ENCODE results near the gene FCER1G. TPM values are rescaled to one million over a fixed set of nuclear protein-coding genes. Genes with fewer than 3 reads are reported as not detected.

Gene FCER1G
- total and polyA plus RNA-seq, 2 experiments from 2014 or later = 4.3 to 4.8 TPM

GRCh38 chr1:161192476-161193465 is 22.3 kb upstream of the FCER1G start:
- no peaks in the 10 kb centered on the region for H4K20me1 ChIP-seq (ENCODE audit: insufficient read depth, poor library complexity, severe bottlenecking)
- TF ChIP-seq EZH2 (IDR thresholded peaks at IDR 0.05; ENCODE audit: borderline replicate concordance) (no peak), CTCF (IDR thresholded peaks at IDR 0.05; ENCODE audit: poor library complexity) (peak; percentile 82), EZH2phosphoT487 (IDR thresholded peaks at IDR 0.05; ENCODE audit: low read depth, severe bottlenecking, unreplicated experiment) (no peak)
- H3K27me3 ChIP-seq = no peaks in the 10 kb centered on the region
- no peak overlapping the region for H3K27ac ChIP-seq
- no peak overlapping the region for H3K4me2 ChIP-seq
- no peaks in the 10 kb centered on the region for H3K9me3 ChIP-seq (ENCODE audit: low read depth)
- no peak overlapping the region for H3K4me3 ChIP-seq
- H3K79me2 ChIP-seq = no peaks in the 10 kb centered on the region
- H3K36me3 ChIP-seq (replicated peaks; ENCODE audit: insufficient read depth, low read depth) = no peaks in the 10 kb centered on the region
- 58% methylated on average over 15 of the region's 15 CpGs for WGBS (ENCODE audit: low lambda C conversion rate, missing lambda C conversion rate)
- no peak overlapping the region for H2AFZ ChIP-seq
- peak; percentile 85 for DNase-seq (ENCODE audit: low spot score)
- no peaks in the 10 kb centered on the region for H3K9me2 ChIP-seq (replicated peaks; ENCODE audit: insufficient read depth)
- peaks cover 7% of the 10 kb centered on the region for H3K4me1 ChIP-seq (ENCODE audit: insufficient read depth)

GRCh38 chr1:161193561-161194235 is 21.4 kb upstream of the FCER1G start:
- TF ChIP-seq CTCF (IDR thresholded peaks at IDR 0.05; ENCODE audit: poor library complexity) (no peak), EZH2phosphoT487 (IDR thresholded peaks at IDR 0.05; ENCODE audit: low read depth, severe bottlenecking, unreplicated experiment) (no peak), EZH2 (IDR thresholded peaks at IDR 0.05; ENCODE audit: borderline replicate concordance) (no peak)
- Histone ChIP-seq H3K4me3 (no peak overlapping the region), H3K27me3 (no peaks in the 10 kb centered on the region), H3K9me3 (ENCODE audit: low read depth) (no peaks in the 10 kb centered on the region), H3K79me2 (no peaks in the 10 kb centered on the region), H3K9me2 (replicated peaks; ENCODE audit: insufficient read depth) (no peaks in the 10 kb centered on the region), H4K20me1 (ENCODE audit: insufficient read depth, poor library complexity, severe bottlenecking) (no peaks in the 10 kb centered on the region), H3K27ac (no peak overlapping the region), H3K4me1 (ENCODE audit: insufficient read depth) (peaks cover 14% of the 10 kb centered on the region), H3K4me2 (no peak overlapping the region), H2AFZ (no peak overlapping the region), H3K36me3 (replicated peaks; ENCODE audit: insufficient read depth, low read depth) (no peaks in the 10 kb centered on the region)
- DNase-seq (ENCODE audit: low spot score) = no peak
- WGBS (ENCODE audit: low lambda C conversion rate, missing lambda C conversion rate) = 97% methylated on average over 20 of the region's 21 CpGs

GRCh38 chr1:161195171-161195570 is 19.9 kb upstream of the FCER1G start:
- TF ChIP-seq CTCF (IDR thresholded peaks at IDR 0.05; ENCODE audit: poor library complexity) = no peak
- no peak for TF ChIP-seq EZH2phosphoT487 (IDR thresholded peaks at IDR 0.05; ENCODE audit: low read depth, severe bottlenecking, unreplicated experiment)
- TF ChIP-seq EZH2 (IDR thresholded peaks at IDR 0.05; ENCODE audit: borderline replicate concordance) = no peak
- no peak overlapping the region for H3K4me3 ChIP-seq
- DNase-seq (ENCODE audit: low spot score) = no peak
- no peaks in the 10 kb centered on the region for H3K9me3 ChIP-seq (ENCODE audit: low read depth)
- no peak overlapping the region for H3K27ac ChIP-seq
- H3K9me2 ChIP-seq (replicated peaks; ENCODE audit: insufficient read depth) = no peaks in the 10 kb centered on the region
- WGBS (ENCODE audit: low lambda C conversion rate, missing lambda C conversion rate) = 90% methylated on average over 4 of the region's 4 CpGs
- H3K27me3 ChIP-seq = no peaks in the 10 kb centered on the region
- H3K36me3 ChIP-seq (replicated peaks; ENCODE audit: insufficient read depth, low read depth) = no peaks in the 10 kb centered on the region
- H3K4me1 ChIP-seq (ENCODE audit: insufficient read depth) = peaks cover 21% of the 10 kb centered on the region
- no peaks in the 10 kb centered on the region for H3K79me2 ChIP-seq
- no peak overlapping the region for H2AFZ ChIP-seq
- H3K4me2 ChIP-seq = no peak overlapping the region
- no peaks in the 10 kb centered on the region for H4K20me1 ChIP-seq (ENCODE audit: insufficient read depth, poor library complexity, severe bottlenecking)

Measured in hepatocyte (in vitro differentiated cells).